A549 treated with GW870086 at 1 μM for 4 hours (cell line): ENCODE results near the gene ADAM20. TPM values are rescaled to one million over a fixed set of nuclear protein-coding genes. Genes with fewer than 3 reads are reported as not detected.

Experiments
- total RNA-seq: library from RNA; stranded (reverse); fragments of 200-300 nt; extraction: Qiagen RNA extraction; gene quantifications from 5 replicates; pipeline ENCODE4 v1.2.3, GENCODE V29; 2022; ENCODE audit warnings: low read depth

Gene ADAM20
- not detected in 5 replicates for total RNA-seq

GRCh38 chr14:70534904-70535303, at the start of gene ADAM20:
ADAM20 (minus strand) TSS chr14:70535004; CDS start chr14:70524757, 10,247 bp downstream.

Other genes with a start within 250 kb of the ADAM20 start
- 57.0 to 71.2 TPM (median 61.6 TPM) in 5 replicates for gene COX16, start 175.3 kb downstream of the ADAM20 start, total RNA-seq
- gene SYNJ2BP, start 117.9 kb downstream of the ADAM20 start, total RNA-seq, result 8.9 to 11.1 TPM (median 10.5 TPM) in 5 replicates
- 0.05 to 0.06 TPM (median 0.05 TPM) in 3 of 5 replicates, not detected in the others for gene ADAM21, start 82.8 kb downstream of the ADAM20 start, total RNA-seq
- 42.3 to 53.2 TPM (median 45.2 TPM) in 5 replicates for gene MED6, start 65.7 kb upstream of the ADAM20 start, total RNA-seq
- 3.0 to 3.6 TPM (median 3.3 TPM) in 5 replicates for gene TTC9, start 106.9 kb upstream of the ADAM20 start, total RNA-seq